GM23248 (cell line): ENCODE measurements around the gene BZW1.
"Not testable (repeated sequence)": the region's sequence is repeated elsewhere in the genome, so short reads cannot be mapped to it uniquely, and the experiment has no call there.

Source experiments
- EZH2 ChIP-seq: fragments of 200-600 bp; sonication (generic); IDR thresholded peaks from 2 replicates; pipeline ENCODE4 v1.6.1; 2018; ENCODE audit warnings: antibody characterized with exemption, mild to moderate bottlenecking; ENCODE audit not compliant: insufficient read depth, poor library complexity, severe bottlenecking
- EZH2phosphoT487 ChIP-seq: fragments of 200-600 bp; sonication (generic); IDR thresholded peaks from 2 replicates; pipeline ENCODE4 v1.6.1; 2018; ENCODE audit warnings: antibody characterized with exemption, moderate library complexity, mild to moderate bottlenecking, low read depth; ENCODE audit not compliant: insufficient read depth

GRCh38 chr2:200801431-200801830 lies 10.3 kb upstream of the BZW1 start:
- not testable (repeated sequence) for TF ChIP-seq EZH2, EZH2phosphoT487
